T-helper 2 cell treated with Interferon-gamma antibody and Interleukin-4, amounts not matched to agents 5 μg/mL and 100 μg/mL, for 36 hours (primary cell): ENCODE results near the gene BIRC7.
"Not testable (repeated sequence)": the region's sequence is repeated elsewhere in the genome, so short reads cannot be mapped to it uniquely, and the experiment has no call there.

Experiments
- DNase-seq: peaks from one replicate; pipeline ENCODE4 v3.0.0; 2021; ENCODE audit warnings: low spot score
- H3K27ac Mint-ChIP-seq: one replicate; pipeline ENCODE4 v1.8.0; 2021; ENCODE audit warnings: mild to moderate bottlenecking, mixed read lengths
- H3K27me3 Mint-ChIP-seq: one replicate; pipeline ENCODE4 v1.8.0; 2021; ENCODE audit warnings: low read depth, mixed read lengths
- H3K36me3 Mint-ChIP-seq: one replicate; pipeline ENCODE4 v1.8.0; 2021; ENCODE audit warnings: low read depth, mixed read lengths
- H3K4me1 Mint-ChIP-seq: one replicate; pipeline ENCODE4 v1.8.0; 2021; ENCODE audit warnings: low read depth, mixed read lengths
- H3K4me3 Mint-ChIP-seq: one replicate; pipeline ENCODE4 v1.8.0; 2022; ENCODE audit warnings: mild to moderate bottlenecking, moderate library complexity, mixed read lengths
- H3K9me3 Mint-ChIP-seq: one replicate; pipeline ENCODE4 v1.8.0; 2021; ENCODE audit warnings: mixed read lengths

The BIRC7 gene

GRCh38 chr20:63240004-63240403, 4.3 kb downstream of the BIRC7 start:
- H3K27me3 Mint-ChIP-seq, result no peaks in the 10 kb centered on the region
- H3K36me3 Mint-ChIP-seq, result no peaks in the 10 kb centered on the region
- no peaks in the 10 kb centered on the region for H3K9me3 Mint-ChIP-seq
- H3K27ac Mint-ChIP-seq, result no peak overlapping the region
- H3K4me1 Mint-ChIP-seq, result no peaks in the 10 kb centered on the region
- DNase-seq, result no peak
- H3K4me3 Mint-ChIP-seq, result no peak overlapping the region

- H3K4me3 Mint-ChIP-seq, result no peak overlapping the region
- no peak for DNase-seq
- no peaks in the 10 kb centered on the region for H3K9me3 Mint-ChIP-seq
- H3K4me1 Mint-ChIP-seq, result no peaks in the 10 kb centered on the region
- no peak overlapping the region for H3K27ac Mint-ChIP-seq
- no peaks in the 10 kb centered on the region for H3K36me3 Mint-ChIP-seq
- H3K27me3 Mint-ChIP-seq, result peaks cover 8% of the 10 kb centered on the region
Measured at GRCh38 chr20:63241272-63241671, 5.6 kb downstream of the BIRC7 start.

- Mint-ChIP-seq H3K4me3 (no peak overlapping the region), H3K27me3 (peaks cover 8% of the 10 kb centered on the region), H3K4me1 (no peaks in the 10 kb centered on the region), H3K36me3 (no peaks in the 10 kb centered on the region), H3K27ac (no peak overlapping the region), H3K9me3 (no peaks in the 10 kb centered on the region)
- no peak for DNase-seq
Measured at GRCh38 chr20:63242736-63243135, 7.0 kb downstream of the BIRC7 start.

GRCh38 chr20:63243604-63244247, 8.0 kb downstream of the BIRC7 start:
- DNase-seq, result no peak
- H3K27me3 Mint-ChIP-seq, result peaks cover 13% of the 10 kb centered on the region
- H3K36me3 Mint-ChIP-seq, result no peaks in the 10 kb centered on the region
- H3K9me3 Mint-ChIP-seq, result no peaks in the 10 kb centered on the region
- no peaks in the 10 kb centered on the region for H3K4me1 Mint-ChIP-seq
- no peak overlapping the region for H3K27ac Mint-ChIP-seq
- no peak overlapping the region for H3K4me3 Mint-ChIP-seq

GRCh38 chr20:63244468-63244867, 8.8 kb downstream of the BIRC7 start:
- Mint-ChIP-seq H3K27me3 (peaks cover 16% of the 10 kb centered on the region), H3K9me3 (no peaks in the 10 kb centered on the region), H3K4me3 (no peak overlapping the region), H3K27ac (no peak overlapping the region), H3K36me3 (no peaks in the 10 kb centered on the region), H3K4me1 (no peaks in the 10 kb centered on the region)
- DNase-seq, result no peak

- H3K27me3 Mint-ChIP-seq, result peaks cover 16% of the 10 kb centered on the region
- DNase-seq, result no peak
- H3K9me3 Mint-ChIP-seq, result no peaks in the 10 kb centered on the region
- no peaks in the 10 kb centered on the region for H3K4me1 Mint-ChIP-seq
- H3K4me3 Mint-ChIP-seq, result no peak overlapping the region
- H3K36me3 Mint-ChIP-seq, result no peaks in the 10 kb centered on the region
- H3K27ac Mint-ChIP-seq, result no peak overlapping the region
Measured at GRCh38 chr20:63246490-63247288, 11.0 kb downstream of the BIRC7 start.

- Mint-ChIP-seq H3K9me3 (no peaks in the 10 kb centered on the region), H3K4me3 (no peak overlapping the region), H3K27ac (no peak overlapping the region), H3K27me3 (peaks cover 25% of the 10 kb centered on the region), H3K4me1 (no peaks in the 10 kb centered on the region), H3K36me3 (no peaks in the 10 kb centered on the region)
- DNase-seq, result no peak
Measured at GRCh38 chr20:63247671-63248228, 12.0 kb downstream of the BIRC7 start.

- H3K36me3 Mint-ChIP-seq, result no peaks in the 10 kb centered on the region
- H3K9me3 Mint-ChIP-seq, result no peaks in the 10 kb centered on the region
- no peak for DNase-seq
- peaks cover 30% of the 10 kb centered on the region for H3K27me3 Mint-ChIP-seq
- no peak overlapping the region for H3K4me3 Mint-ChIP-seq
- no peaks in the 10 kb centered on the region for H3K4me1 Mint-ChIP-seq
- H3K27ac Mint-ChIP-seq, result no peak overlapping the region
Measured at GRCh38 chr20:63248835-63249591, 13.3 kb downstream of the BIRC7 start.

- no peak overlapping the region for H3K27ac Mint-ChIP-seq
- no peak for DNase-seq
- H3K27me3 Mint-ChIP-seq, result peaks cover 33% of the 10 kb centered on the region
- H3K4me3 Mint-ChIP-seq, result no peak overlapping the region
- no peaks in the 10 kb centered on the region for H3K9me3 Mint-ChIP-seq
- no peaks in the 10 kb centered on the region for H3K4me1 Mint-ChIP-seq
- no peaks in the 10 kb centered on the region for H3K36me3 Mint-ChIP-seq
Measured at GRCh38 chr20:63249891-63250290, 14.2 kb downstream of the BIRC7 start.

GRCh38 chr20:63251350-63251749, 15.6 kb downstream of the BIRC7 start:
- not testable (repeated sequence) for H3K36me3 Mint-ChIP-seq, H3K4me3 Mint-ChIP-seq, H3K9me3 Mint-ChIP-seq, DNase-seq, H3K4me1 Mint-ChIP-seq, H3K27ac Mint-ChIP-seq
- peaks cover 37% of the 10 kb centered on the region for H3K27me3 Mint-ChIP-seq

- H3K27ac Mint-ChIP-seq, result no peak overlapping the region
- H3K4me1 Mint-ChIP-seq, result no peaks in the 10 kb centered on the region
- H3K9me3 Mint-ChIP-seq, result no peaks in the 10 kb centered on the region
- no peaks in the 10 kb centered on the region for H3K36me3 Mint-ChIP-seq
- peaks cover 37% of the 10 kb centered on the region for H3K27me3 Mint-ChIP-seq
- DNase-seq, result no peak
- H3K4me3 Mint-ChIP-seq, result no peak overlapping the region
Measured at GRCh38 chr20:63252284-63252711, 16.6 kb downstream of the BIRC7 start.

- H3K27ac Mint-ChIP-seq, result no peak overlapping the region
- no peaks in the 10 kb centered on the region for H3K9me3 Mint-ChIP-seq
- H3K4me1 Mint-ChIP-seq, result no peaks in the 10 kb centered on the region
- no peak overlapping the region for H3K4me3 Mint-ChIP-seq
- no peak for DNase-seq
- peaks cover 37% of the 10 kb centered on the region for H3K27me3 Mint-ChIP-seq
- no peaks in the 10 kb centered on the region for H3K36me3 Mint-ChIP-seq
Measured at GRCh38 chr20:63253065-63253437, 17.3 kb downstream of the BIRC7 start.

GRCh38 chr20:63253438-63254231, 17.9 kb downstream of the BIRC7 start:
- Mint-ChIP-seq H3K36me3 (no peaks in the 10 kb centered on the region), H3K4me1 (no peaks in the 10 kb centered on the region), H3K27me3 (peaks cover 33% of the 10 kb centered on the region), H3K27ac (no peak overlapping the region), H3K9me3 (no peaks in the 10 kb centered on the region), H3K4me3 (no peak overlapping the region)
- no peak for DNase-seq
